K562 (cell line): ENCODE measurements around the gene HOXB6. TPM values are rescaled to one million over a fixed set of nuclear protein-coding genes. Genes with fewer than 3 reads are reported as not detected.

Source experiments
- BCL6 ChIP-seq: fragments of 250-450 bp; sonication (Bioruptor Pico); IDR thresholded peaks from 2 replicates; pipeline ENCODE4 v1.4.0; 2020
- CEBPG ChIP-seq, 3 experiments: fragments of 200-800 bp in 1 of 3; sonication (Bioruptor generic) in 1 of 3; sonication (generic) in 1 of 3; formaldehyde crosslinking in 1 of 3; IDR thresholded peaks in 2 of 3; conservative IDR thresholded peaks in 1 of 3; 2 replicates each; pipeline versions ENCODE4 v1.6.1 to v1.8.0; 2016 to 2022; ENCODE audit warnings: missing compliant biosample characterization in 2 of 3, missing genetic modification characterization in 2 of 3, mild to moderate bottlenecking in 1 of 3, missing genetic modification reagents in 1 of 3
- ERF ChIP-seq: fragments of 450-650 bp; formaldehyde crosslinking; IDR thresholded peaks from 2 replicates; pipeline ENCODE4 v1.4.0; 2020; ENCODE audit warnings: mild to moderate bottlenecking, mixed read lengths
- FOXM1 ChIP-seq, 2 experiments: fragments of 450-650 bp in 1 of 2; sonication (generic) in 1 of 2; formaldehyde crosslinking in 1 of 2; IDR thresholded peaks; 2 replicates each; pipeline versions ENCODE4 v1.6.1 to v1.9.0; 2017 to 2022; ENCODE audit warnings: low read depth in 2 of 2, mild to moderate bottlenecking in 2 of 2, missing genetic modification reagents in 1 of 2, moderate library complexity in 1 of 2
- HBP1 ChIP-seq: fragments of 450-650 bp; formaldehyde crosslinking; IDR thresholded peaks from 2 replicates; pipeline ENCODE4 v1.4.0; 2022; ENCODE audit warnings: missing genetic modification characterization
- MXD1 ChIP-seq: fragments of 250-450 bp; sonication (Bioruptor Pico); IDR thresholded peaks from 2 replicates; pipeline ENCODE4 v1.8.0; 2021; ENCODE audit warnings: borderline replicate concordance, mild to moderate bottlenecking, moderate library complexity; ENCODE audit not compliant: poor library complexity, severe bottlenecking
- SOX6 ChIP-seq: fragments of 450-650 bp; IDR thresholded peaks from 2 replicates; pipeline ENCODE4 v1.6.1; 2014; ENCODE audit warnings: mild to moderate bottlenecking
- STAG1 ChIP-seq: sonication (generic); formaldehyde crosslinking; IDR thresholded peaks from 2 replicates; pipeline ENCODE4 v1.5.0; 2020; ENCODE audit warnings: missing genetic modification reagents, borderline replicate concordance
- TEAD4 ChIP-seq, 2 experiments: sonication (generic) in 1 of 2; formaldehyde crosslinking in 1 of 2; IDR thresholded peaks; 2 replicates each; pipeline versions ENCODE4 v1.6.1 to v1.8.0; 2012 to 2022; ENCODE audit warnings: borderline replicate concordance in 1 of 2, inconsistent platforms in 1 of 2, low read length in 1 of 2, mild to moderate bottlenecking in 1 of 2, missing genetic modification reagents in 1 of 2
- ZBTB49 ChIP-seq: sonication (generic); formaldehyde crosslinking; IDR thresholded peaks from 2 replicates; pipeline ENCODE4 v1.8.0; 2022; ENCODE audit warnings: missing genetic modification reagents, mild to moderate bottlenecking, borderline replicate concordance
- ZEB2 ChIP-seq: fragments of 450-650 bp; IDR thresholded peaks from 2 replicates; pipeline ENCODE4 v1.6.1; 2016
- ZNF140 ChIP-seq: fragments of 250-450 bp; sonication (Bioruptor Pico); IDR thresholded peaks from 2 replicates; pipeline ENCODE4 v1.8.0; 2021; ENCODE audit warnings: moderate library complexity, mild to moderate bottlenecking, inconsistent platforms
- ZNF717 ChIP-seq: fragments of 250-450 bp; sonication (Bioruptor Pico); IDR thresholded peaks from 2 replicates; pipeline ENCODE4 v1.5.0; 2021
- ZNF76 ChIP-seq: fragments of 250-450 bp; sonication (Bioruptor Pico); IDR thresholded peaks from 2 replicates; pipeline ENCODE4 v1.4.0; 2020; ENCODE audit warnings: mild to moderate bottlenecking, moderate library complexity, borderline replicate concordance
- ZNF79 ChIP-seq: fragments of 250-450 bp; sonication (Bioruptor Pico); IDR thresholded peaks from 2 replicates; pipeline ENCODE4 v1.4.0; 2020; ENCODE audit warnings: low read depth, mild to moderate bottlenecking, moderate library complexity
- ZSCAN29 ChIP-seq: fragments of 450-650 bp; IDR thresholded peaks from 2 replicates; pipeline ENCODE4 v1.6.1; 2017
- polyA plus RNA-seq, 8 experiments: library from polyadenylated mRNA; depleted of rRNA in 4 of 8; stranded (reverse) in 5 of 8; unstranded in 3 of 8; fragments of >200 nt; fragmentation: Nextera tagmentation in 2 of 8; fragmentation: Illumina TruSeq in 1 of 8; extraction: Ambion mirVana in 2 of 8; extraction: Trizol in 1 of 8; gene quantifications; 2 replicates each; pipeline versions ENCODE4 v1.2.1 to v1.2.3, GENCODE V29; 2011 to 2014; ENCODE audit warnings: inconsistent platforms in 1 of 8, missing spikeins in 1 of 8
- total RNA-seq, 7 experiments: library from RNA; depleted of rRNA in 6 of 7; stranded (reverse); fragments of >200 nt in 6 of 7; fragmentation: Illumina TruSeq in 2 of 7; extraction: Trizol in 2 of 7; gene quantifications; 2 replicates each; pipeline versions ENCODE4 v1.2.1 to v1.2.3, GENCODE V29; 2011 to 2021; ENCODE audit warnings: low replicate concordance in 1 of 7
- TF ChIP-seq, protein P1 (sequence below), 2 experiments: fragments of 450-650 bp; IDR thresholded peaks; 2 replicates each; pipeline ENCODE4 v1.6.1; 2016
- TF ChIP-seq, protein P2 (sequence below): fragments of 450-650 bp; formaldehyde crosslinking; IDR thresholded peaks from 2 replicates; pipeline ENCODE4 v1.4.0; 2022; ENCODE audit warnings: mild to moderate bottlenecking, moderate library complexity
- TF ChIP-seq, protein P3 (sequence below): fragments of 200-800 bp; sonication (Bioruptor generic); IDR thresholded peaks from 2 replicates; pipeline ENCODE4 v1.6.1; 2017; ENCODE audit warnings: missing genetic modification characterization, missing compliant biosample characterization

The HOXB6 gene
- total and polyA plus RNA-seq, 9 of the 15 experiments (the other 6 are each of a cell fraction or from before 2014, with no cell fraction given) = 1.2 to 14.8 (median 4.9) TPM

DNA sequence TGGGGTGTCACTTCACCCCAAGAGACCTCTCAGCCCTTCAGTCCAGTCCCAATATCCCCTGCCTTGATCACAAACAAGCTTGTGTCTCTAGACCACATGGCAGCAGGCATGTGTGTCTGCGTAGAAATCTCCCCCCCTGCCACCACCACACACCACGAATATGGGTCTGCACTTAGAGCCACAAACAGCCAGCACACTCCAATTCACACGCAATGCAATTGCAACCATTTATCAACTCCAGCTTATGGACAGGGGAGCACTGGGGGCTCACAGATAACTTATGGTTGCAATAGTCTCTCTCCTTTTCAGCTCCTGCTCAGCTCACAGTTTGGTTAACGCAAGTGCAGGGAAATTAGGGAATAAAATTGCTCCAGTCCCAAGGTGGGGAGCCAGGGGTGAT is 18.8 kb upstream of the HOXB6 start (continued):
- TF ChIP-seq TEAD4 (IDR thresholded peaks at IDR 0.05; ENCODE audit: low read length) (0 out of 2 replicates have a peak, but pooled peaks have one; percentile 42), TEAD4 (CRISPR knock-in tag; IDR thresholded peaks at IDR 0.05; ENCODE audit: borderline replicate concordance) (no peak), ZEB2 (no peak), ZBTB49 (CRISPR knock-in tag) (no peak), ERF (CRISPR knock-in tag) (no peak), MXD1 (no peak), ZNF717 (no peak), HBP1 (CRISPR knock-in tag) (peak; percentile 80; the same call in 1 of the 2 replicates), ZNF79 (CRISPR knock-in tag) (no peak), FOXM1 (IDR thresholded peaks at IDR 0.05; ENCODE audit: low read depth) (0 out of 2 replicates have a peak, but pooled peaks have one; percentile 32), FOXM1 (CRISPR knock-in tag; IDR thresholded peaks at IDR 0.05; ENCODE audit: low read depth) (no peak), ZNF76 (no peak), BCL6 (CRISPR knock-in tag) (no peak), STAG1 (CRISPR knock-in tag) (no peak), SOX6 (0 out of 2 replicates have a peak, but pooled peaks have one; percentile 29), ZNF140 (CRISPR knock-in tag) (no peak), ZSCAN29 (0 out of 2 replicates have a peak, but pooled peaks have one; percentile 14), CEBPG (CRISPR knock-in tag; IDR thresholded peaks at IDR 0.05) (peak; percentile 96), CEBPG (tag; conservative IDR thresholded peaks at IDR 0.05 in 1 of 2, IDR thresholded peaks at IDR 0.05 in 1 of 2) (peak in 1 of 2 experiments; percentile 46; a peak in 2 of 4 replicates)
- TF ChIP-seq, protein P1, sequence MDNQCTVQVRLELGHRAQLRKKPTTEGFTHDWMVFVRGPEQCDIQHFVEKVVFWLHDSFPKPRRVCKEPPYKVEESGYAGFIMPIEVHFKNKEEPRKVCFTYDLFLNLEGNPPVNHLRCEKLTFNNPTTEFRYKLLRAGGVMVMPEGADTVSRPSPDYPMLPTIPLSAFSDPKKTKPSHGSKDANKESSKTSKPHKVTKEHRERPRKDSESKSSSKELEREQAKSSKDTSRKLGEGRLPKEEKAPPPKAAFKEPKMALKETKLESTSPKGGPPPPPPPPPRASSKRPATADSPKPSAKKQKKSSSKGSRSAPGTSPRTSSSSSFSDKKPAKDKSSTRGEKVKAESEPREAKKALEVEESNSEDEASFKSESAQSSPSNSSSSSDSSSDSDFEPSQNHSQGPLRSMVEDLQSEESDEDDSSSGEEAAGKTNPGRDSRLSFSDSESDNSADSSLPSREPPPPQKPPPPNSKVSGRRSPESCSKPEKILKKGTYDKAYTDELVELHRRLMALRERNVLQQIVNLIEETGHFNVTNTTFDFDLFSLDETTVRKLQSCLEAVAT (IDR thresholded peaks at IDR 0.05) = peak; percentile 57 to 69; a peak in 1 of 4 replicates
- TF ChIP-seq, protein P2, sequence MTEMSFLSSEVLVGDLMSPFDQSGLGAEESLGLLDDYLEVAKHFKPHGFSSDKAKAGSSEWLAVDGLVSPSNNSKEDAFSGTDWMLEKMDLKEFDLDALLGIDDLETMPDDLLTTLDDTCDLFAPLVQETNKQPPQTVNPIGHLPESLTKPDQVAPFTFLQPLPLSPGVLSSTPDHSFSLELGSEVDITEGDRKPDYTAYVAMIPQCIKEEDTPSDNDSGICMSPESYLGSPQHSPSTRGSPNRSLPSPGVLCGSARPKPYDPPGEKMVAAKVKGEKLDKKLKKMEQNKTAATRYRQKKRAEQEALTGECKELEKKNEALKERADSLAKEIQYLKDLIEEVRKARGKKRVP (CRISPR knock-in tag) = peak; percentile 81
- TF ChIP-seq, protein P3, sequence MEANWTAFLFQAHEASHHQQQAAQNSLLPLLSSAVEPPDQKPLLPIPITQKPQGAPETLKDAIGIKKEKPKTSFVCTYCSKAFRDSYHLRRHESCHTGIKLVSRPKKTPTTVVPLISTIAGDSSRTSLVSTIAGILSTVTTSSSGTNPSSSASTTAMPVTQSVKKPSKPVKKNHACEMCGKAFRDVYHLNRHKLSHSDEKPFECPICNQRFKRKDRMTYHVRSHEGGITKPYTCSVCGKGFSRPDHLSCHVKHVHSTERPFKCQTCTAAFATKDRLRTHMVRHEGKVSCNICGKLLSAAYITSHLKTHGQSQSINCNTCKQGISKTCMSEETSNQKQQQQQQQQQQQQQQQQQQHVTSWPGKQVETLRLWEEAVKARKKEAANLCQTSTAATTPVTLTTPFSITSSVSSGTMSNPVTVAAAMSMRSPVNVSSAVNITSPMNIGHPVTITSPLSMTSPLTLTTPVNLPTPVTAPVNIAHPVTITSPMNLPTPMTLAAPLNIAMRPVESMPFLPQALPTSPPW = peak; percentile 34; the same call in 1 of the 2 replicates
